GM19467 (cell line): ENCODE measurements around the gene GRIN3A.
A peak's percentile ranks its signal among the peaks of the same experiment; 100 is the strongest.
"Not testable (repeated sequence)": the region's sequence is repeated elsewhere in the genome, so short reads cannot be mapped to it uniquely, and the experiment has no call there.

ENCODE experiments used
- ATAC-seq: cut with Tn5 transposase; IDR thresholded peaks from one replicate; pipeline ENCODE4 v1.9.1; 2021; ENCODE audit warnings: mild to moderate bottlenecking, moderate library complexity; ENCODE audit not compliant: unreplicated experiment

Gene GRIN3A

DNA sequence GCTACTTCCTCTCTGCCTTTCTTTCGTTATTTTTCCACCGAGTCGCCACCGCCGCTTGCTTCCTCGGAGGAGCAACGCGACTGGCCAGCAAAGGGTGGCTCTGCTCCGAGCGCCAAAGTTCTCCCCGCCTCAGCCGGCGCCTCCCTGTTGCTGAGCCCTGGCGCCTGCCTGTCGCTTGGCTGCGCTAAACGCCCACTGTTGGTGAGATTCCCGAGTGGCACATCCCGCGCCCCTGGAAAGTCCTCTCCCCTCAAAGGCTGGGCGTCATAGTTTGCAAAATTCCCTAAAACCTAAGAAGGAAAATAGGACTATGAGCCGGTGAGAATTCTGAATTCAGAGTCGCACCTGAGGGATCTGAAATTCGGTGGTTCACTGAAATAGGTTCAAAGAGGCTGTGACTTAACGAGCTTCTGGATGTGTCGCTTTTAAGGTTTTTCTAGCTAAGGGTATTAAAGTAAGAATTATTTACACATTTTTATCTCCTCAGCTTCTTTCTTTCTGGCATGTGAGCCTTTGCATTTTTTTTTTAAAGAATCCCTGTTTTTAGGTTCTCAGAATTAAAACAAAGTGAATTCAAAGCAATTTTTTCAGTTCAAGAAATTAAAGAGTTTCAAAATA, at the start of gene GRIN3A:
TSS of gene GRIN3A (minus strand) at position 82 of the 618 bp plus-strand sequence. CDS start 668 bp downstream, outside the sequence.
- ATAC-seq = no peak

DNA sequence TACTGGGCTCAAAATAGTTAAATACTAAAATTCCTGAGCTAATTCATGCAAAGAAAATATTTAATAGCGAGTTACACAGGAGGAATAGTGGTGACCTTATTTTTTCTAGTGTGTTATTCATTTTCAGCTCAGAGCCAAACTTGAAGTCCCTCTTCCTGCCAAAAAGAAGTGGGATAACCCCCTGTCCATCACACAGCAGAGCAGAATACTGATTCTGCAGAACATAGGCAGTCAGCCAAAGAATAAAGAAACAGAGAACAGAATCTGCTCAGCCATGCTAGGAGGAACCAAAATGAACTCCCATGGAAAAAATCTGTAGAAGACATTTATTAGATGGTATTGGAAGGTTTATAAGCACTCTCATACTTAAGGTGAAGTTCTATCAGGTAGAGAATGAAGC, 49.4 kb upstream of the GRIN3A start:
- no peak for ATAC-seq

DNA sequence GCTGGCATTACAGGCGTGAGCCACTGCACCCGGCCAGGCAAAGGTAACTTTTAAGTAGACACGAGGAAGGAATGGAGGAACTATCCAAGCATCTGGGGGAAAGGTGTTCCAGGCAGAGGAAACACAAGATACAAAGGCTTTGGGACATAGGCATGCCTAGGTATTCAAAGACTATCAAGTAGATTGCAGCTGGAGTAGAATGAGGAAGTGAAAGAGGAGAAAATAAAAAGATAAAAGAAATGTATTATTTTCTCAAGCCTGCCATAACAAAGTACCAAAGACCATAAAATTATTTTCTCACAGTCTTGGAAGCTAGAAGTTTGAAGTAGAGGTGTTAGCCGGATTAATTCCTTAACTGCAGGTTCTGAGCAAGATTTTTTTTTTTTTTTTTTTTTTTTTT, 39.9 kb upstream of the GRIN3A start:
- no peak for ATAC-seq

DNA sequence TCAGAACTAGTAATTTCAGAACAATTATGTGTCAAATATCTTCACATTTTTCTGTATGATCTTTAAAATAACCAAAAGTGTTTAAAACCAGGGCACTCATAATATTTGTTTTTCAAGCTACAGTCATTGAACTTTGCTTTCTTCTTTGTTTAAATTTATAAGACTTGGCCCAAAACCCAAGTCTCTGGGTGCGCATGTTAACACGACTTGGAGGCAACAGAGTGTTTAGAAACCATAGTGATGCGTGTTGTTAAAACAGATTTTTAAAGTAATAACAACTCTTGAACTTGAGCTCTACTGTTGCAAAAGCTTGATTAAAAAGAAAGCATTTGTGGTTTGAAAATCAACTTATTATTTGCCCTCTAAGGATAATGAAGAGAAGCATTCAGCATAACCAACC, 26.0 kb upstream of the GRIN3A start:
- no peak for ATAC-seq

DNA sequence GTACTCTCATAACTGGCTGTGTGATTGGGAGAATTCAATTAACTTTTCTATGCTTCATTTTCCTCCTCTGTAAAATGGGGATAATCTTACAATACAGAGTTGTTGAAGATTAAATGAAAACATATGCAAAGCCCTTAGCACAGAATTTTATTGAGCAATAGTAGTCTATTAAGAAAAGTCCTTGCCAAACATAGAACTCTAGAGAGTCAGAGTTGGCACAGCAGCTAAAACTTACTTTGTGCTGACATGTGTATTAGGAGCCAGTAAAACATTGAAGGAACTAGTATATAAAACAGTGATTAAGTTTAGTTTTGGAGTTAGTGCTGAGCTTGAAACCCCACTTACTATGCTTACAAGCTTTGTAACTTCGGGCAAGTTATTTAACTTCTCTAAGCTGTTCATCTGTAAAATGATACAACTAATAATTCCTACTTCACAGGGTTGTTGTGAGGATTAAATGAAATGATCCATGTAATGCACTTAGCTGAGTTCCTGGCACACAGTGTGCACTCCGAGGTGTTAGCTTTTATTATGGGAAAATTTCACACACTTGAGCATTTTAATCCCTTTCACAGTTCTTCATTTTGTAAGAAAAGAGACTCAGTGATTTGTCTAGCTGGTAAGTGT, 20.0 kb upstream of the GRIN3A start:
- ATAC-seq = no peak

DNA sequence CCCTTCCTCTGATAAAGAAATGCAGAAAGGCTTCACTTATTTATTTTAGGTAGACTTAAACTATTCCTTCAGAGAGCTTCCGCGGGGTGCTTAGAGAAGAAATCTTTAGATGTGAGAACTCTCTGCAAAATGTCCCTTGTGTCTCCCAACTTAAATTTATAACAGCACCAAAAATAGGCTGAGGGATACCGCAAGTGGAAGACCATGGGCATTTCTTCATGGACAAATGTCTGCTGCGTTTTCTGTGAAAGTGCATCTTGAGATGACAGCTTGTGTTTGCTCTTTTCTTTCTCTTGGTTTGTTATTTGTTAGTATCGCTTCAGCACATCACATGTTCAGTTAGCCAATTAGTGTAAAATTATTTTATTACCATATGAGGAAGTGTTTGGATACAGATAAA, 15.3 kb upstream of the GRIN3A start:
- ATAC-seq = no peak

DNA sequence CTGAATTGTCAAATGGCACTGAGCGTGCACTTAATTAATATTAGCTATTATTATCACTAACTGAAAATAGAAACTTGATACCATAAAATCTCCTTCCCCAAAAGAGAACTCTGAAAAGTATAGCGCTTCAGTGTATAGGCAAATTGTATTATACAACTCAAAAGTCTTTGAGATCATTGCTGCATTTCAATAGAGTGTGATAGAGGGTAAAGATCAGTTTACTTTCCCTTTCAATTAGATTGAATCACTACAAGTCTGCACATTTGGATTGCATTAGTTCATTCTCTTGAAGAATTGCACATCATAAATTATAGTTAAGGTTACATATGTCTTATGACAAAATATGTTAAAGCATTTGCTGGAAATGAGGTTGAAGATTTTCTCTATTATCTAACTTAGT, 13.4 kb upstream of the GRIN3A start:
- ATAC-seq = no peak

DNA sequence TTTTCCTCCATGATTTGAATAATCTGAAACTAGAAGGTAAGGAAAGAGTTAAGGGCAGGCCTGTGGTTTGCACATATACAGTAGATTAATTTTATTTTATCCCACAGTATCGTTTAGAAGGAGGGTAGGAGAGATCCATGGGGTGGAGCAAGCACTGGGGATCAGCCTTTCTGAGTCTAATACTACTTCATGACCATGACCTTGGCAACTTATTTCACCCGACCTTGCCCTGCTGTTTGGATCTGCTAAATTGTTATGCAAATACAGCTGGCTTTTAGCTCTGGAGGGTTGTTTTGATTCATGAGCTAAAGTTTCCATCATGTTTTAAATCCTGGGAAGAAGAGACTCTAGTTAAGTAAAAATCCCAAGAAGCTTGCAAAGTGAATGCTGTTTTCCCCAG, 864 bp upstream of the GRIN3A start:
- no peak for ATAC-seq

DNA sequence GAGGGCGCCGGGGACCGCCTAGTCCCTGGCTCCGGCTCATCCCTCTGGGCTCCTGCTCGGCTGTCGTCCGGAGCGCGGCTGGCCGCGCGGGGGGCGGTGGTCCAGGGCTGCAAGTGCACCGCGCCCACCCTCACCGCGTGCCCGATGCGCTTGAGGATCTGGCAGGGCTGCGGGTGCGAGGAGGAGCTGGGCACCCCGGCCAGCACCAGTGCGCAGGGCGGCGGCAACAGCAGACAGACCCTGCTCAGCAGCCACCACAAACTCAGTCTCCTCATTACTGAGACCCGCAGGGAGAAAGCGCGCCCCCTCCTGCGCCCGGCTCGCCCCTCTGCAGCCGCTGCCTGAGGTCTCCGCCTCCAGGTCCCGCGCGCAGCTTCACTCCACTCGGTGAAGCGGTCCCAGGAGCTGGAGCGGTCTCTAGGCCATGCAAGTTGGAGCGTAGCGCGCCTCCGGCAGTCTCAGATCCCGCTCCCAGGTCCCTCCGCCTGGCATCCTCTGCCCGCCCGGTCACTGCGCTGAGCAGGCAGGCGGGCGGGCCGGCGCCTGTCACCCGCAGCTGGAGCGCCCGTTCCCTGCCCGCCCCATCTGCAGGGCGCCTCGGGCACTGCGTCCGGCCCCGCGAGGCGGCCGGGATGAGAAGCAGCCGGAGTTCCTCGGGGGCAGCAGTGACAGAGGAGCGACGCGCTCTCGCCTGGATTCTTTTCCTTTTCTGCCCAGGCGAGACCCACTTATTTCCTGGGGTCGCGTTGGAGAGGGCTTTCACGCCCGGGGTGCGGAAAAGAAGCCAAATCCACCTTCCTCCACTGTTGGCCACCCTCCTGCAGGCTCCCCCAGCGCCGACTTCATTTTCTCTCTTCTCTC, 512 bp downstream of the GRIN3A start:
- ATAC-seq = no peak

DNA sequence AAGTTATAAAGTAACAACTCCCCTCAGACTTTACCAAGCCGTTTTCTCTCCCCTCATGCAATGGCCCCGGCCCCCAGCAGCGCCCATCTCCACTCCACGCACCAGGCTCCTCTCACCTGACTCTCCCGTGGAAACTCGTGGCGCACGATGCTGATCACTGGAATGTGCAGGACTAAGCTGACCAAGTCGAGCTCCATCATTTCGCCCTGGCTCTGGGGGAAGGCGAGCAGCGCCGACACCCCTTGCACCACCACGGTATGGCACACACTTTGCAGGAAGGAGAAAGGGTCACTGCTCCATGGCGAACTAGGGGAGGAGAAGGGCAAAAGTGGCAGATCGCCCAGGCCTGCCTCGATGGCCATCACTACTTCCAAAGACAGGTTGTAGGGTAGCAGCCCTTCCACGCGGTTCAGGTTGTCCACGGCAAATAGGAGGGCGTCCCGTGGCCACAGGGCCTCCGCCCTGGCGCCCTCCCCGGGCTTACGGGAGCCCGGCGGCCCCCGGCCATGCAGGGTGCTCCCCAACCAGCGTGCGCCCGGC, 1.2 kb downstream of the GRIN3A start:
- ATAC-seq = no peak

DNA sequence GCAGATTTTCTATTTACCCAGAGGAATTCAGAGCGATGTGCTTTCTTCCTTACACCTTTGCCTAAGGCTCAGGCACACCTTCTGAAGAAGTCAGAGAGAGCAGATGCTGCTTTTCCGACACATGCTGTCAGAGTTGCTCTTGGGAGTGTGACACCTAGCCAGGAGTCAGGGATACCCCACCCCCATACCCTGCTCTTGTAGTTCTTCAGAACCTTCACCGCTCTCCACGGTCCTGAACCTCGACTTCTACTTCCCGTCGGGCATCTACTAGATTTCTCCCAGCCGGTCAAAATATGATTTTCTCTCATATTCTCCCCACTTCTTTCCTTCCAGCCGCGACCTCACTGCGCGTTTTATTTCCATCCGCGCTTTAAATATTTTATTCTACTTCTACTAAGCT, 1.7 kb downstream of the GRIN3A start:
- ATAC-seq = no peak

DNA sequence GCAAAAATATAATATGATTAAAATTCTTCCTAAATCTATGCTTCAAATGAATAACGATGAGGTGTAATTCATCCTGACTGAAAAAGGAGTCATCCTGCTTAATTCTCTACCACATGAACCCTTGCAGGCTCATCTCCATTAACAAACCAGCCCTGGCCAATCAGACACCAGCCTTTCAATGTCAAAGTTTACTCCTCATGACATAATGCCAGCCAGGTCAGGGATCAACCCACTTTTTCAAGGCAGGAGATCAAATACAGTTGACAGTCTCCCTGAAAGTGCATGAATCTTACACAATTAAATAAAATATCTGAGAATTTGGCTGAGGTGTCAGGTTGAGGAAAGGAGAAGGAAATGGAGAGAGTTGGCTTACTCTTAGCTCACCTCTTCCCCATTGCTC, 7.0 kb downstream of the GRIN3A start:
- no peak for ATAC-seq

DNA sequence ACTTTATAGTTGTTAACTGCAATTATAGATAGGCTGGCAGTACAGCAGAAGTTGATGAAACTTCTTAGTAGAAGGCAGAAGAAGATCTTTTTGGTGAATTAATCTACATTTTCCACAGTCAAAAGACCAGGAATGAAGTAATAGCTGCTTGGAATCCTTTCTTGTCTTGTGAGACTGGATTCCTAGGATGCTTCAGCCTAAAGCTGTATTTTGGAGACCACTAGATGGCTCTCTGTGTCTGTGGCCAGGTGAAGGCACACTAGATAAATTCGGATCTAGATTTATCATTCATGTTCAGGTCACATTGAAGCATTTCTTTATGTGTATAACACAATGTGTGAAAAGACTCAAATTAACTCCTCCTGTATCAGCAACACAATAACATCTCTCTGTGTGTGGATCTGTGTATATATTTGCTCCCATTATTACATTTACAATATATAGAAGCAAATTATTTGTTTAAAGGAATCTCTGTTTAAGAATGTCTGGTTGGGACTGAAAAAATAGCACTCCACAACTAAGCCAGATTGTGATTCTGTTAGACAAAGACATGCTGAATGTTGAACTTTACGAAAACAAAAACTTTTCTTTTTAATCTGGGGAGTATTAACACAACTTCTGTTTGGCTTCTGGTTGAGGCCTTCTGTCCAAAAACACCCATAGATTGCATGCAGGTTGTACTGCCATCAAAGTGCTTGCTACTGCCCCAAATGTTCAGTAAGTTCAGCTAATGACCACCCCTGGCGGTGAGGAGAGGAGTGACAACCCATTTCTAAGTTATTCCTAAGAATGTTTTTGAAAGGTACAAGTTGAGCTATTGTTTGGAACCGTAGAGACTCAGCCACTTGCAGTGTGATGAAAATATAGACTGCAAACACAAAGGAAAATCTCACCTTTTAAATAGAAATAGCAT, 10.6 kb downstream of the GRIN3A start:
- peak; percentile 91 for ATAC-seq

DNA sequence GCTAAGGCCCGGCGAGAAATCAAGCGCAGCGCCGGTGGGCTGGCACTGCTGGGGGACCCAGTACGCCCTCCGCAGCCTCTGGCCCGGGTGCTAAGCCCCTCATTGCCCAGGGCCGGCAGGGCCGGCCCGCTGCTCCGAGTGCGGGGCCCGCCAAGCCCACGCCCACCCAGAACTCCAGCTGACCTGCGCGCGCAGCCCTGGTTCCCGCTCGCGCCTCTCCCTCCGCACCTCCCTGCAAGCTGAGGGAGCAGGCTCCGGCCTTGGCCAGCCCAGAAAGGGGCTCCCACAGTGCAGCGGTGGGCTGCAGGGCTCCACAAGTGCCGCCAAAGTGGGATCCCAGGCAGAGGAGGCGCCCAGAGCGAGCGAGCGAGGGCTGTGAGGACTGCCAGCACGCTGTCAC, 14.2 kb downstream of the GRIN3A start:
- ATAC-seq = not testable (repeated sequence)

DNA sequence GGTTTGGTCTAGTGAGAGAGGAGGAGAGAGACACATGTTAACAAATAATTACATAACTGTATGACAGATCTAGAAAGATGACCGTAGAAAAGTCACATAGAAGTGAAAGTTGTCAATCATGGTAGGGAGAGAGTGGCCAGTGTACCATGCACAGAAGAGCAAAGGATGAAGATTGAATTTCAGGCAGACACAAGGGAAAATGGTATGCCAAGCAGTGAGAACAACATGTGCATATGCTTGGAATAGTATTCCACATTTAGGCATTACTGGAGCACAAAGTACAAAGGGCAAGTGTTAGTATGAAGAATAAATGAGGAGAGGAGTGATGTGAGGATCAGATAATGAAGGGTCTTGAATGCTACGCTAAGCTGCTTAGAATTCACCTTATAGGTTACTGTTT, 20.3 kb downstream of the GRIN3A start:
- no peak for ATAC-seq

DNA sequence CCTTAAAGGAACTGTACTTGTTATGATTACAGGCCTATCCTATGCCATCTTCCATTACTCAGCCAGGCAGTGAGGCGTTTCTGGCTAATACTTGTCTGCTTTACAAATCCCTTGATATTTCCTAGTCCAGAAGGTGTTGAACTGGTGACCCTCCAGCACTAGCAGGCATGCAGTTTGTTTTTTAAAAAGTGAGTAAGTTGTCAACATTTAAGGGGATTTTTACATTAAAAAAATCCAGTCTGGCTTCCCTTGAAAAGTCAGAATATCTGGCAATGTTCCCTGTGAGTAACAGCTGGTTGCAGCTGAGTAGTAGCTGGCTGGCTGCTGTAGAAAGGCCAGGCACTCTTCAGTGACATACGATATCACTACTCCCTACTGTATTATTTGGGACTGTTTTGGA, 21.8 kb downstream of the GRIN3A start:
- no peak for ATAC-seq

DNA sequence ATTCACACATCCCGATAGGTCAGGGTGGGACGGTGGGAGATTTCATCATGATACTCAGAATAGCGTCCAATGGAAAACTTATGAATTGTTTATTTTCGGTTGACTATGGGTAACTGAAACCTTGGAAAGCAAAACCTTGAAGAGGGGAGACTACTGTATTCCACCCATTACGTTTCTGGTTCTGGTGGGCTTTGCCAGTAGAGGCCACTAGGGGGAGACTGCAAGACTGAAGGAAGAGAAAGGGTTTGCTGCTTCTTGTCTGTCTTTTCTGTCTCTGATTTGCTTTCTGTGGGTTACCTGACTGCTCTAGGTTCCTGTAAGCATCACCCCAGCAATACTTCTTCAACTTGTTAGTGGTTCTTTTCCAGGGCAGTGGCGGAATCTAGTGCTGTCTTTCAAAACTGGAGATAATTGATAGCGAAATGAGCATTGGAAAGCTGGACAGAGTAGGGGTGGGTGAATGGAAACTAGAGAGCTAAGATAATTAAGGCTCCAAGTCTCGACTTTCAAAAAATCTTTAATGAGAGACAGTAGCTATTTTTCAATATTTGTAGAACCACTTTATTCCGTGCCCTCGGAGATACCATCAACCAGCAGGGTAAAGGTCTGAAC, 27.0 kb downstream of the GRIN3A start:
- peak; percentile 77 for ATAC-seq

DNA sequence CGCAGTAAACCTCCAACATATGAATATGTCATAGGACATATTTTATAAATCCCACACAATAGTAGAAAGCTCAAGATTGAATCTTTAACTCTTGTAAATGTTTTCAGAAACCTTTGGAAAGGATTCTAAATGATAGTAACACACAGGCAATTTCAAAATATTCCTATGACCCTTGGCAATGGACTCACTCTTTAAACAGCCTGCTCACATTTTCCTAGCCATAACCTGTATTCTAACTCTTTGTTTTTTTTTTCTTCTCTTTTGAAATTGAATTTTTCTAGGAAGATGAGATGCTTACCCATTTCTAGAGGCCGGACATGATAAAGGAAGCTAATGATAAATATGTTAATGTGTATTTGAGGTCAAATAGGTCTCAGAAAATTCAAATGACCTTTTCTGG, 29.6 kb downstream of the GRIN3A start:
- no peak for ATAC-seq

DNA sequence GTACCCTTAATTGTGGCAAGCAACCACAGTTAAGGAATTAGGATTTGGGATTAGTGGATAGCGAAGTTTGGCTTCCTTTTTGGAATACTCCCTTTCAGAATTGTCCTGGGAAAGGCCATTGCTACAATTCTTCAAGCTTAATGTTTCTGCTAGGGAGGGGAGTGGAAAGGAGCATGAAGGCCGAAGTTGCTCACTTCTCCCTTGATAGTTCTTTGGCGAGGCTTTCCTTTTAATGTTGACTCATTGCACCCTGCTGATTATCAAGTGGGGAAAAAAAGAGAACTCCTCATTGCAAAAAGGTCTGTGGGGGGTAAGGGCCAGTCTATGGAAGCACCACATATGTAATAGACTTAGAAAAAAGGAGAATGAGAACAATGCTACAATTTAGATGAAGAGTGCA, 30.7 kb downstream of the GRIN3A start:
- no peak for ATAC-seq

DNA sequence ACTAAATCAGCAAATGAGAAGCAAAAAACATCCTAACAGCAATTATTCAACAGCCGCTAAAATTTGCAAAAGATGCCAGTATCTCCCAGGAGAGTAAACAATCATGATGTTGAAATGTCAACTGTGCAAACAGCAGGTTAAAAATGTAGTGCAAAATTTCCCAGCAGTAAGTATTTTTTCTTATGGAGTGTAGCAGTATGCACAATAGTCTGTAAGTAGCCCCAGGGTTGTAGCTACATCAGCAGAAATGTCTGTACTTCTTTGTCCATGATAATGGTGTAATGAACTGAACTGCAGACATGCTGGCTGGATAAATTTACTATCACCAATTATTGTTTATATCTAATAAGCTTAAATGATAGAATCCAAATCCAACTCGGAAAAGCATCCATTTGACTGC, 31.4 kb downstream of the GRIN3A start:
- ATAC-seq = no peak
